Effector memory CD4-positive, alpha-beta T cell (primary cell): ENCODE data around the gene ULBP1.
"Not testable (repeated sequence)": the region's sequence is repeated elsewhere in the genome, so short reads cannot be mapped to it uniquely, and the experiment has no call there.

Experiments used
- DNase-seq, 3 donors: peaks; one replicate each; pipeline ENCODE4 v3.0.0-alpha.2; 2020
- H3K27ac ChIP-seq: 2 replicates; pipeline ENCODE4 v1.7.0; 2013; ENCODE audit warnings: mild to moderate bottlenecking, low read length, moderate library complexity; ENCODE audit not compliant: insufficient read depth, poor library complexity, severe bottlenecking
- H3K27me3 ChIP-seq: replicated peaks from 2 replicates; pipeline ENCODE4 v1.7.0; 2013; ENCODE audit warnings: mild to moderate bottlenecking, low read length; ENCODE audit not compliant: insufficient read depth, control insufficient read depth, poor library complexity, severe bottlenecking
- H3K36me3 ChIP-seq: 2 replicates; pipeline ENCODE4 v1.7.0; 2013; ENCODE audit warnings: mild to moderate bottlenecking, low read length, moderate library complexity; ENCODE audit not compliant: control insufficient read depth, insufficient read depth
- H3K4me1 ChIP-seq: 2 replicates; pipeline ENCODE4 v1.7.0; 2013; ENCODE audit warnings: low read length, mild to moderate bottlenecking; ENCODE audit not compliant: control insufficient read depth, insufficient read depth, poor library complexity, severe bottlenecking
- H3K4me3 ChIP-seq: 2 replicates; pipeline ENCODE4 v1.7.0; 2013; ENCODE audit warnings: low read length, low read depth, mild to moderate bottlenecking; ENCODE audit not compliant: insufficient read depth, poor library complexity, severe bottlenecking
- H3K9me3 ChIP-seq: 2 replicates; pipeline ENCODE4 v1.7.0; 2013; ENCODE audit warnings: mild to moderate bottlenecking, low read length, moderate library complexity; ENCODE audit not compliant: control insufficient read depth

Gene ULBP1

GRCh38 chr6:149968909-149969308, 5.2 kb downstream of the ULBP1 start:
- not testable (repeated sequence) for H3K9me3 ChIP-seq, H3K27ac ChIP-seq, DNase-seq, H3K4me3 ChIP-seq, H3K36me3 ChIP-seq
- peaks cover 21% of the 10 kb centered on the region for H3K27me3 ChIP-seq
- H3K4me1 ChIP-seq: peaks cover 11% of the 10 kb centered on the region

GRCh38 chr6:149969635-149970034, 5.9 kb downstream of the ULBP1 start:
- no peaks in the 10 kb centered on the region for H3K9me3 ChIP-seq
- DNase-seq: no peak
- H3K4me3 ChIP-seq: no peak overlapping the region
- H3K27me3 ChIP-seq: peaks cover 14% of the 10 kb centered on the region
- H3K36me3 ChIP-seq: no peaks in the 10 kb centered on the region
- H3K27ac ChIP-seq: no peak overlapping the region
- H3K4me1 ChIP-seq: peaks cover 4% of the 10 kb centered on the region

- H3K4me3 ChIP-seq, H3K4me1 ChIP-seq, DNase-seq, H3K36me3 ChIP-seq, H3K27me3 ChIP-seq, H3K27ac ChIP-seq, H3K9me3 ChIP-seq: not testable (repeated sequence)
These were observed 10.7 kb downstream of the ULBP1 start for GRCh38 chr6:149974394-149974793.

DNA sequence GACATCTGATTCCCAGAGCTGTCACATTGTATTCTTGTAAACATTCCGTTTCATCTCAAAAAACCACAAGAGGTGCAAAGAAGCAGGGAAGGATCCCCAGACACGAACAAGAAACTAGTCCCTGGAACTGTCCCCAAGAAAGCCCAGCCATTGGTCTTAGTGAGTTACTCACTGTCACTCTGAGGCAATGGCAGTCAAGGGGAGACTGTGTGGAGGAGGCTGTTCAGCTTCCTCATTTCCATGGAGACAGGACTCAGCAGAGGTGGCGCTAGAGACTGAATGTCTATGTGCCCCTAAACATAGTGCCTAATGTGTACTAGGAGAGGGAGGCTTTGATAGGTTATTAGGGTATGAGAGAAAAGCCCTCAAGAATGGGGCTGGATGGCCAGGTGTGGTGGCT, 11.1 kb downstream of the ULBP1 start:
- no peak for DNase-seq
- Histone ChIP-seq H3K4me3 (no peak overlapping the region), H3K27ac (no peak overlapping the region), H3K9me3 (no peaks in the 10 kb centered on the region), H3K36me3 (no peaks in the 10 kb centered on the region), H3K27me3 (no peaks in the 10 kb centered on the region), H3K4me1 (no peaks in the 10 kb centered on the region)

GRCh38 chr6:149975400-149975799, 11.7 kb downstream of the ULBP1 start:
- Histone ChIP-seq H3K36me3 (no peaks in the 10 kb centered on the region), H3K27me3 (no peaks in the 10 kb centered on the region), H3K9me3 (no peaks in the 10 kb centered on the region)

GRCh38 chr6:149977221-149977620, 13.5 kb downstream of the ULBP1 start:
- no peak for DNase-seq
- Histone ChIP-seq H3K36me3 (no peaks in the 10 kb centered on the region), H3K27ac (no peak overlapping the region), H3K27me3 (no peaks in the 10 kb centered on the region), H3K4me1 (no peaks in the 10 kb centered on the region), H3K4me3 (no peak overlapping the region), H3K9me3 (no peaks in the 10 kb centered on the region)

More at GRCh38 chr6:149975400-149975799, 11.7 kb downstream of the ULBP1 start:
- H3K27ac ChIP-seq: no peak overlapping the region
- no peaks in the 10 kb centered on the region for H3K4me1 ChIP-seq
- no peak for DNase-seq
- H3K4me3 ChIP-seq: no peak overlapping the region

DNA sequence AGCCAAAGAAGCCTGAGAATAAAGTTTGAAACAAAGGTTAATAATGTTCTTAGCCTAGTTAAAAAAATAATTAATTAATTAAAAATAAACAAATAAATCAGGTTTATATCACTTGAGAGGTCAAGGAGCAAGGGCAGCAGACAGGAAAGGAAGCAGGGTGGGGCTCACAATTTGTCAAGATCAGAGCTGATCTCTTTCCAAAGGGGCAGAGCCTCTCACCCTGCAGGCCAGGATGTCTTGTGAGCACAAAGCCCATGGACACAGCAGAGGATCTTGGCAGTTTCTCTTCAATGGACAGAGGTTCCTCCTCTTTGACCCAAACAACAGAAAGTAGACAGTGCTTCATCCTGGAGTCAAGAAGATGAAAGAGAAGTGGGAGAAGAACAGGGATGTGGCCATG, 14.9 kb downstream of the ULBP1 start:
- no peak for DNase-seq
- H3K36me3 ChIP-seq: no peaks in the 10 kb centered on the region
- H3K4me1 ChIP-seq: no peaks in the 10 kb centered on the region
- H3K27ac ChIP-seq: no peak overlapping the region
- H3K4me3 ChIP-seq: no peak overlapping the region
- H3K9me3 ChIP-seq: no peaks in the 10 kb centered on the region
- H3K27me3 ChIP-seq: no peaks in the 10 kb centered on the region

DNA sequence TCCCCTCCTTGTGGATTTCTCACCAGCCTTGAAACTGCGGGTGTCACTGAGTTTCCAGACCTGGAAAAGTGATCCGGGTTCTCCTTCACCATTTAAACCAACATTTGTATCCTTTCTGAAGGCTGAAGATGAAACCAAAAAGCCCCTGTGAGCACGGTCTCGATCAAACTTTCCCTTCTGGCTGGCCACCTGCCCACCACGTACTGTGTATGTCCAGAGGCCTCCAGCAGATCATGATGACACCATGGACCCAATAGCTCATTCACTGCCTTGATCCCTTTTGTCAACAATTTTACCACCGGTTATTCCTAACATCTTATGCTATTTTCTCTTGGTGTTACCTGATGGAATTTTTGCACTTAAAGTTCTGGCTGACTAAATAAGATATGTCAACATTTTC, 15.6 kb downstream of the ULBP1 start:
- no peak for DNase-seq
- H3K4me1 ChIP-seq: no peaks in the 10 kb centered on the region
- no peaks in the 10 kb centered on the region for H3K36me3 ChIP-seq
- H3K27me3 ChIP-seq: no peaks in the 10 kb centered on the region
- no peak overlapping the region for H3K4me3 ChIP-seq
- H3K9me3 ChIP-seq: no peaks in the 10 kb centered on the region
- no peak overlapping the region for H3K27ac ChIP-seq

DNA sequence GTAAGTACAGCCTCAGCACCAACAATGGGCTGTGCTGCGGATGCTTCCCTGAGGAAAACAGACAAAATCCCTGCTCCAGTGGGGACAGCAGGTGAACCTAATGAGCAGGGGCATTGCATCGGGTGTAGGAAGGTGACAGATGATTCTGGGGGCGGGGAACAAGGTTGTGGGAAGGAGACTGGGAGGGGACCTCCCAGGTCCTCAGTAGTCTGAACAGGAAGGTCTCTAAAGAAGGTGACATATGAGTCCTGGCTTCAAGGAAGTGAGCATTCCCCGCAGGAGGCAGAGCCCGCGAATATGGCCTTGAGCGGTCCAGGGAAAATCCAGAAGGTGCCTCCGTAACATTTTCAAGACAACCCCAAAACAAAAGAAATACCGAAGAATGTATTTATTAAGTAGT, 19.4 kb downstream of the ULBP1 start:
- Histone ChIP-seq H3K9me3 (no peaks in the 10 kb centered on the region), H3K27ac (no peak overlapping the region), H3K4me3 (no peak overlapping the region), H3K36me3 (no peaks in the 10 kb centered on the region), H3K4me1 (no peaks in the 10 kb centered on the region), H3K27me3 (peaks cover 28% of the 10 kb centered on the region)
- no peak for DNase-seq

- H3K4me3 ChIP-seq: no peak overlapping the region
- H3K27me3 ChIP-seq: peaks cover 44% of the 10 kb centered on the region
- no peaks in the 10 kb centered on the region for H3K36me3 ChIP-seq
- no peaks in the 10 kb centered on the region for H3K4me1 ChIP-seq
- H3K9me3 ChIP-seq: peaks cover 4% of the 10 kb centered on the region
- no peak overlapping the region for H3K27ac ChIP-seq
- DNase-seq: no peak
These were observed 21.0 kb downstream of the ULBP1 start for GRCh38 chr6:149984773-149985172.

GRCh38 chr6:149985481-149985937, 21.8 kb downstream of the ULBP1 start:
- Histone ChIP-seq H3K36me3 (no peaks in the 10 kb centered on the region), H3K27me3 (peaks cover 48% of the 10 kb centered on the region), H3K27ac (no peak overlapping the region)

More at GRCh38 chr6:149985481-149985937, 21.8 kb downstream of the ULBP1 start:
- no peak for DNase-seq
- no peak overlapping the region for H3K4me3 ChIP-seq
- peaks cover 4% of the 10 kb centered on the region for H3K9me3 ChIP-seq
- peaks cover 7% of the 10 kb centered on the region for H3K4me1 ChIP-seq
